ENCODE measurements around the gene PPP2R2C.

PPP2R2C gene

DNA sequence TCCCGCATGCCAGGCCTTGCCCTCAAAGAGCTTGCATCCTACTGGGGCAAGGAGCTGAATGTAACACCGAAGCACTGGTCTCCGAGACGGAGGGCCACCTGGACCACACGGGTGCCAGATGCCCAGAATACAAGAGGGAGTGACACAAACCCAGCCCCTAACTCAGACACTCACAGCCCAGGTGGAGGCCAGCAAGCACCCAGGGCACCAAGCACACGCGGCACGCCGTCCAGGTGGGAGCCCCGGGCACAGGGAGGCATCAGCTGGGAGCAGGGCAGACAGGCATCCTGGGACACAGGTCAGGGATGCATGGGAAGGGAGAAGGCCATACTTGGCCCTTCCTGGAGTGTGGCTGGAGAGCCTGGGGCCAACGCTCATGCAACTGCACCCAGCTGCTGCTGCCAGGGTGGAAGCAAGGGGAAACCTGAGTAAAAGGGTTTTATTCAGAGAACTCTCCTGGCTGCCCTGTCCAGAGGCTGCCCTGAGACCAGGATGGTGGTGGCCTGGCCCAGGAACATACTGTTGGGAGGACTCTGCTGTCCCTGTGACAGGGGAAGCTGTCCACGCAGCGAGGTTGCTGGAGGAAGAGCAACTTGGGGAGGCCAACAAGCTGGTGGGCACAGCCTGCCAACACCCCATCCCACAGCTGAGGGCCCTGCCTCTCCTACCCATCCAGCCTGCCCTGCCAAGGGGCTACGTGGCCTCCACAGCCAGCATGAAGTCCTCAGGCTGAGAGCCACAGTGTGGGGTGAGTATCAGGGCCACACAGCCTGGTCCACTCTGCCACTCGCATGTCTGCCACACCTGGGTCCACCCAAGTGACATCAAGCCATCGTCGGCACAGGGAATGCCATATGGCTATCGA is 22.2 kb upstream of the PPP2R2C start:
- no peak for DNase-seq (ENCODE audit: low read depth)

DNA sequence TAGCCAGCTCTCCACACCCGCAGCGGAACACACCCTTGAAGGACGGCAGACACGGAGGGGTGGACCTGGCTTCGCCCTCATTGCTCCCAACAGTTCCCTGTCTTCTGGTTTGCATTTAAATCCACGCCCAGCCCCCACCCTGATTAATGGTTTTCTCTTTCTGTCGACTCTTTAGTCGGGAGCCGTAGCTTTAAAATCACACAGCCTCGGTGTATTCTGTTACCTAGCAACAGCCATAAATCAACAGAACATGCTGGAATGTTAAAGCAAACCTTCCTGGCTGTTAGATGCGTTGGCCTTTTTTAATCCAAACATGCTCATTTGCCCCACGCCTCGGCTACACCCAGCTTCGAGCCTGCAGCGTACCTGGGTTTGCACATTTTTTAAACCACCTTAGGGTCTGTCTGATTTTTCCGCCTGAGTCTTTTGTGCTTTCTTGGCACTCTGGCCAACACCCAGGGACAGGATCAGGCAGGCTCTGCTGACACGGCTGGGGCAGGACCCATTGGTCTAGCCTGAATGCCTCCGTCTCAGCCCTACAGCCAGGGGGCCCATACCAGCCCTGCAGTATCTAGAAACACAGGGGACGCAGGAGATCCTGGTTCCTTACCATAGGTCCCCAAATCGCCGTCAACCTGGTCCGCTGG is 21.4 kb upstream of the PPP2R2C start:
- peak; percentile 2 for DNase-seq (ENCODE audit: low read depth)

DNA sequence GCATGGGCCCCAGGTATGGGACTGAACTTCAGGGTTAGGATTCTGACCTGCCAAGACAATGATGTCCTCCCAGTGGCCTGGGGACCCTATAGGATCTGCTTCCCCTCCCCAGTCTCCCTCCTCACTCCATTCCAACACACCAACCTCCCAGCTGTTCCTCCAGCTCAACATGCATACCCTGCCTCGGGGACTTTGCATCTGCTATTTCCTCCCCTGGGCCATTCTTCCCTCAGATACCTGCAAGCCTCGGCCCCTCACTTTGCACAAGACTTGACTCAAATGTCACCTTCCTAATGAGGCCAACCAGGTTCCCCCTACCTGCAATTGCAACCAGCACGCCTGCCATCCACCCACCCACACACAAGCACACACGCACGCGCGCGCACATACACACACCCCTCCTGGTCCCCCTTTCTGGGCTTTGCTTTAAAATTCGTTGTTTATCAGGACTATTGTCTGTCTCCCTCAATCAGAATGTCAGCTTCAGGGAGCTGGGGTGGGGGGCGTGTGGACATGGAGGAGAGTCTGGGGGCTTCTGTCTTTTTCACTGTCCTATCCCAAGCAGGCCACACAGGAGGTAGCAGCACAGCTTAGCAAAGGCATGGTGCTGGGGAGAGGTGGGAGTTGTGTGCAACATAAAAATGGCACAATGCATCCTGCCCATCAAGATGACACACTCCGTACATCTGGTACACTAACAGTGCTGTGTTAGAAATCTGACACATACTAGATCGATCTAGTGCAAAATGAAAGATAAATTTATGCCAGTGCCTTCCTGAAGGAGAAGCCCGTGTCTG is 20.6 kb upstream of the PPP2R2C start:
- no peak for DNase-seq (ENCODE audit: low read depth)

DNA sequence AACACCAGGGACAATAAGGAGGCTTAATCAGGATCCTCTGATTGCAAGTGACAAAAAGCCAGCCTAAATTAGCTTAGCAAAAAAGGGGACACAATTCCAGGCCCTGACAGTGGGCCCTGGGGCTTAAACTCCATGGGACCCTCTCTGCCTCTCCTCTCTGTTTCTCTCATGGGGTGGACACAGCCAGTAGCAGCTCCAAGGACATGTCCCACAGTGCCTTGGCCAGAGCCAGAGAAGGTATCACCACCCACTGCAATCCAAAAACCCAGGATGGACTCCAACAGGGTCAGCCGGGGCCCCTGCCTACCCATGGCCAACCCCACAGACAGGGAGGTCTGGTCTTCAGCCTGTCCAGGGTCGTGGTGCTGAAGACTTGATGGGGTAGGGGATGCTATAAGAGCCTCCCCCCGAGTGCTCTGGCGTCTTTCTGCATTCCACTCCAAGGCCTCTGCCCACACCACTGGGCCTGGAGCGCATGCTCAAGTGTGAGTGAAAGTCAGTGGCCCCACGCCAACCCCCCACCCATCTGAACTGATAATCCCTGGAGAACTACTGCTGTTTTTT is 19.7 kb upstream of the PPP2R2C start:
- no peak for DNase-seq (ENCODE audit: low read depth)

DNA sequence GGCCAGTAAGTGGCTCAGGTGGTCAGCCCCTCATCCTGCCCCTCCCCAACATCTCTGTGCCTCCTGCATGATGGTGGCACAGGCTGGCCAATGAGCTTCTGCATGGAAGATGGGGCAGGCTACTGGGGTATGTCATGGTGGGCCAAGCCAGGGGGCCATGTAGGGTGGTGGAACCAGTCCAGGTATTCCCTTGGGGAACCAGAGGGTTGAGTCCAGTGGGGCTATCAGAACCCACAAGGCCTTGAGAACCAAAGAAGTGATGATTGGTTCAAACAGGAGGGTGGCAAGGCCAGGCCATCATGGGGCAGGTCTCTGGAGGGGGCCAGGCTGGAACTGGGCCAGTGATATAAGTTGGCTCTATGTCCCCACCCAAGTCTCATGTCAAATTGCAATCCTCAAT is 18.8 kb upstream of the PPP2R2C start:
- DNase-seq (ENCODE audit: low read depth) = no peak

DNA sequence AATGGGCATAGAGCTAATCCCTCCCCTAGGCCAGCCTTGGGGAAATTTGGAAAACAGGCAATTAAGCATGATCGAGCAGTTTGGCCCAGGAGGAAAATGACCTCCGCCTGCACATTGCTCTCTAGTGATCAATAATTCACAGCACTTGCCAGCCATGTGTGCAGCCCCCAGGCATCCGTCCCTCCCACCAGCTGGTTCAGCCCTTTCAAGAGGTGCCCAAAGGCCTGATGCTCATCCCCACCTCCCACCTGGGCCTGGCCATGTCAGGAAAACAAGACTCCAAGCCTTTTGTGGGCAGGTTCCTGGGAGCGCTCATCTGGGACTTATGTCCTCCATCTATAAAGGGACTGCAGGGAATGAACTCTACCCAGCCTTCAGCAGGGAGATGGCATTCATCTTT is 17.5 kb upstream of the PPP2R2C start:
- no peak for DNase-seq (ENCODE audit: low read depth)

DNA sequence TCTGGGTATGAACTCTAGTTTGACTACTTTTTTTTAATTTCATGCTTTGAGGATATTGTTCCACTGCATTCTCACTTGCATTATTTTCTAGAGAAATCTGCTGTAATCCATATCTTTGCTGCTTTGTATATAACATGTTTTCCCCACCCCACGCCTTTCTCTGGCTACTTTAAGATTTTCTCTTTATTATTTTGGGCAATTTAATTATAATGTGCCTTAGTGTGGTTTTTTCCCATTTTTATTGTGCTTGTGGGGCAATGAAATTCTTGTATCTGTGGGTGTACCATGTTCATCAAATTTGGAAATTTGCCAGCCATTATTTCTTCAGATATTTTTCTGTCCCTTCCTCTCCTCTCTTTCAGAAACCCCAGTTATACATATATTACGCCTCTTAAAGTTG is 15.1 kb upstream of the PPP2R2C start:
- DNase-seq (ENCODE audit: low read depth) = no peak

DNA sequence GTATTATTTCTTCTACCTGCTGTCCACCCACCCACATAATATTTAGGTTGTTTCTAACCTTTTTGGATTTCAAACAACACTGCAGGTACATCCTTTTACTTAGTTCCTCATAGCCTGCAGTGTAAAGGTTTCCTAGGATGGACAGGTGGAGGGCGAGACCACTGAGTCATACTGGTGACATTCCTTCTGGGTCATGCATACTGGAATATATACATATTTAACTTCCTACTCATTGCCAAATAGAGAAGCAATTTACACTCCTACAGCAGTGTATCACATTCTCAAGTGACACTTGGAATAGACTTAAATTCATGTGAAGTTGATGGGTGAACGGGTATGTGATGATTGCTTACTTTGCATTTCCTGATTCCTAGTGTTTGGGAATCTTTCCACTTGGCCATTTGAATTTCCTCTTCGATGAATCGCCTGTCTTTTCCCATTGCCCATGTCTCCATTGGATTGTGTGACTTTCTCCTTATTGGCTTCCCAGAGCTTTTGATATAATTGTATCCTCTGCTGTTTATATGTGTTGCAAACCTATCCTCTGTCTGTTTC is 8.2 kb upstream of the PPP2R2C start:
- DNase-seq (ENCODE audit: low read depth) = no peak

DNA sequence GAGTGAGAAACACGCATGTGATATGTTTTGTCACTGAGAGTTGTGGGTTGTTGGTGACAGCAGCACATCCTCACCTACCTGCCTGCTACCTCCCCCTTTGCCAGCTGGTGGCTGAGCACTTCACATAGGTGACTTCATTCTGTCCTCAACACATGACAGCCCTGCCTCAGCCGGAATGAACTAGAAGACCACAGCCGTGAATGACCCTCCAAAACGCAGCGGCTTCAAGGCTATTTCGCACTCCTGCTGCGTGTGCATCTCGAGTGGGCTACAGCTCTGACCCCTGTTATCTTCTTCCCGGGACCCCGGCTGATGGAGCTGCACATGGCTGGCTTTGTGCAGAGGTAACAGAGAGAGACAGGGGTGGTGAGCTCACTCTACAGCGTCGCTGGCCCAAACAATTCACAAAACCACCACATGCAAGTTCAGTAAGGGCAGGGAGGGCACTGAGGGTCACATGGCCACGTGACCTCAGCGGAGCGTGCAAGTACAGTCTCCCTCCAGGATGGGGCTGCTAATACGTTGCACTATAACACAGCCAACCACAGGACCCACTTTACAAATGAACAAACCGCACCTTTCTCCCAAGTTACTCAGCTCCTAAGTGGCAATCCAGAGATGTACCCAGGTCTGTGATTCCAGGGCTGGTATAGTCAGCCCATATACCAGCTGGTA is 6.3 kb upstream of the PPP2R2C start:
- no peak for DNase-seq (ENCODE audit: low read depth)

DNA sequence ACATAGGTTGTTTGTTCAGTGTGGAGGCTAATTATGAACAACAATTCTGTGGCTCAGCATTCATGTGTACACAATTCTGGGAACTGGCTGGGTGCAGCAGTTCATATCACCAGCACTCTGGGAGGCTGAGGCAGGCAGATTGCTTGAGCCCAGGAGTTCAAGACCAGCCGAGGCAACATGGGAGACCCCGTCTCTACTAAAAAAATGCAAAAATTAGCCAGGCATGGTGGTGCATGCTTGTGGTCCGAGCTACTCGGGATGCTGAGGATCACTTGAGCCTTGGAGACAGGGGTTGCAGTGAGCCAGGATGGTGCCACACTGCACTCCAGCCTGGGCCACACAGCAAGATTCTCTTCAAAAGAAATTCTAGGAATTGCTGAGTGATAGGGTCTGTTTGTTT is 4.5 kb upstream of the PPP2R2C start:
- DNase-seq (ENCODE audit: low read depth) = no peak

DNA sequence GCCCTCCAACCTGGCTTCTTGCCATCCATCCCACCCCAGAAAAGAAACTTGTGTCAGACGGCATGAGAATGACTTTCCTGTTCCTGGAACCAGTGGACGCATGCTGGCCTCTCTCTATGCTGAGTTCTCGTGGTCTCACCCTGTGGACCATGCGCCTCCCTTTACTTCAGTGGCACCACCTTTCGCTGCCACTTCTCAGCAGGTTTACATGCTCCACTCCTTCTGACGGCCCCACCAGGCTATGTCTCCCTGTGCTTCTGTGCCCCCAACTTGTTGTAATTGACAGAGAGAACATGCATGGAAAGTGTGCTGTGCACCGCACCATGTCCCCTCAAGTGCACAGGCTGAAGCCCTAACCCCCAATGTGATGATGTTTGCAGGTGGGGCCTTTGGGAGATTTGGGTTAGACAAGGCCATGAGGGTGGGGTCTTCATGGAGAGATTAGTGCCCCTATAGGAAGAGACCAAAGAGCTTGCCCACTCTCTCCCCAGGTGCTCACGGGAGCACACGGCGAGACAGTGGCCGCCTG is 3.1 kb upstream of the PPP2R2C start:
- DNase-seq (ENCODE audit: low read depth) = no peak

DNA sequence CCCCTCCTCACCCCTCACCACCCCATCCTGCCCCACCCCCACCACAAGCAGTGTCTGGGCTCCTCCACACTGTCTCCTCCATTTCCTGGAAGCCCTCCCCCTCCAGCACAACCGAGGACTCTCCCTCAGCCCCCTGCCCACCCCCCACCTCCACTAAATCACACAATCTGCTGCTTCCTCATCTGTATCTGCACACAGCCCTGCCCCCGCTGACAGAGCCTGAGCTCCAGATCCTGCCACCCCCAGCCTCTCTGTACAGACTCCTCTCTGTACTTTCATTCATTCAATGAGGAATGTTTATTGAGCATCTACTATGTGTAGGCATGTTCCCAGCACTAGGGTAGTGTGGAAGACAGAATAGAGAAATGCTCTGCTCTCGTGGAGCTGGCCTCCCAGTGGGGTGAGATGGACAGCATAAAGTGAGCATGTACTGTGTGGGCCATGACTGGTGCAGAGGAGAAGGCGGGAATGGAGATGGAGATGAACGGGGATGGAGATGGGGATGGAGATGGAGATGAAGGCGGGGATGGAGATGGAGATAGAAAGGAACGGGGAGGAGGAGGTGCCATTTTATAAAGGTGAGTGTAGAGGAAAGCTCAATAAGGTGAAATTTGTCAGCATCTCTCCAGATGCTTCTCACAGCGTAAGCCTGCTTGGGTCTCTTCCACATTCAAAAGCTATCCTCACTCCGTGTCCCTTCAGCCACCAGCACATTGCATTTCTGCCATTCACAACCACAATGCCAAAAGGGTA is 2.5 kb upstream of the PPP2R2C start:
- DNase-seq (ENCODE audit: low read depth) = no peak

DNA sequence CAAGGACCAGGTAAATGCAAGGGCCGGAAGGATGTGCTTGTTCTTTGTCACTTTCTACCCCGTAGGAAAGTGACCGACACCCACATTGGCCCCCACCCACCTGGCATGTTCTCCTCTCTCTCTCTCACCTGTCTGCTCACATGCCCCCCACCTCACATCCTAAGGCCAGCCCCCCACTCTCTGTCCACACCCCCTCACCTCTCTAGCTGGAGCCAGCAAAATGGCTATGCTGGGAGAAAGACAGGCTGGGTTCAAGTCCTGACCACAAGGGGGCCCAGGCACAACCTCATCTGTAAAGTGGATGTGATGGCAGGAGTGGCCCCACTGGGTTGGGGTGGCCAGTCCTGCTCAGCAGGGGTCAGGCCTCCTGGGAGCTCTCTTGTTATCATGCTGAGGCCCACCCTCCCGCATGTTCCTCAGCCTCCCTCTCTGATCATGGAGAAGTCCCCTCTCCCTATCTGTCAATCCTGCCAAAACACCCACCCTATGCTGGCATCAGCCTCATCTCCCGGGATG is 1.7 kb upstream of the PPP2R2C start:
- no peak for DNase-seq (ENCODE audit: low read depth)

DNA sequence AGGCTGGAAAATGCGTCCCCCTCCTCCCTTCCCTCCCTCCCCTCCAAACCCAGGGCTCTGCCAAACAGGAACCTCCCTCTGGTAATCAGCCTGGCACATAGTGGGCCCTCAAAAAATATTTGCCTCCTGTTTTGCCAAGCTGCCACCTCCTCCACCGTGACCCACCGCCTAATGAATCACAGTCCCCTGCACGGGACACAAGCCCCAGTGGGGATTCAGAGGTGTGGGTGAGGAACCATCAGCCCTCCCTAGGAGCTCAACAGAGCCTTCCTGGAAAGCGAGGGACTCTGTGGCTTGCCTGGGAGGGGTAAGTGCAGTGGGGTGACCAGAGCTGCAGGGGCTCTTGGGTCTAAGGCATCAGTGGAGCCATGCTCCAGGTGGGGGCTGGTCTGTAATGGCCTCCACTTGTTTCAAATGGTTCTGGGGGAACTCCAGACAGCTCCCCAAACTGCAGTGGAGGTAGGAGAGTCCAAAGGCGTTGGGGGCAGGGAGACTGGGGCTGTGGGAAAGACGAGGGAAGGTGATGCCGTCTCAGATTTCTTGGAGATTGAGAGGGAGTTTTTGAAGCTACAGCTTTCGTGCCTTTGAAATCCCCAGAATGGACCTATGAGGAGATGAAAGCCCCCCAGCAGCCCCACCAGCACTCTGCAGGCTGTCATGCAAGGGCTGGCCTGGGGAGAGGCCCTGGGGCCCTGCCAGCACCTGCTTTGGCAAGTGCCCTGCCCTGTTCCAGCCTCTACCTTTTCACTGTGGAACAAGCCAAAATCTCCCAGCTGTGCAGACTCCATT is 1.0 kb upstream of the PPP2R2C start:
- DNase-seq (ENCODE audit: low read depth) = no peak

DNA sequence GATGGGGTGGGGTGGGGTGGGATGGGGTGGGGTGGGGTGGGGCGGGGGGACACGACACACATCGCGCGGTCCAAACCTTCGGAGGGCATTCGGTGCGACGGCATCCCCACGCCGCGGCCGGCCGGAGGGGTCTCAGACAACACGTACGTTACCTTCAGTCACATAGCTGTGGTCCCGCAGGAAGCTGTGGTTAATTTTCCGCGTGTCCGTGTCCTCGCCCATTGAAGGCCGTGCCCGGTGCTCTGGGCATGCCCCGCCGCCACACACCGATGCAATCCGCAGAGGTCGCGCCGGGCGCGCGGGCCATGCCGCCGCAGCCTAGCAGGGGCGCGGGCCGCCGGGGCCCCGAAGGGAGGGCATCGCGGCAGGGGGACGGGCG is 417 bp downstream of the PPP2R2C start:
- DNase-seq (ENCODE audit: low read depth) = no peak

DNA sequence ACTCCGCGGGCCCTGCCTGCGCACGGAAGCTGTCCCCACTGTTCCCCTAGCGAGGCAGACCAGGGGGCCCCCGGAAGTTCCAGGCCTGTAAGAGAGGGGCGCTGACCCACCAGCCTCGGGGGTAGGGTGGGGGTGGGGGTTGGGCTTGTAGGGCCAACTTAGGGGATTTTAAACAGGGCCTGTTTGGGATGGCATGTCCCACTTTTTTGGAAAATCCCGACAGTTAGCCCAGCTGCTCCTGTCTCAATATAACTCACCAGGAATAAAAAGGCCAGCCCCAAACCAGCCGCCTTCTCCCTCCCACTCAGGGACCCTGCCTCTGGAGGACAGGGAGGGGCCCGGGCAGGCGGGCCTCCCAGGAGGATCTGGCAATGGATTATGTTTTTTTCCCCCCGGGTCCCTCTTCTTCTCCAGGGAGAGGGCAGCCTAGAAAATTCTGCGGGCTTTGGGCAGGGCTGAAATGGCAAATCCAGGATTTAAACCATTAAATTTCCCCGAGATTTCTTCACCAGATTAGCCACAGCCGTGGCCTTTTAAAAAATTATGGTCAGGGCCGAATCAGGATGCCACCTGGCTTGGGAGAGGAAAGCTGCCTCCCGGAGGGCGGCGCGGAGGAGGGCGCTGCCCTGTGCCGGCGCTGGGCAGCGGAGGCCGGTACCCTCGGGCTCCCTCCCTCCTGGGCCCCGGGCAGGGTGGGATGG is 957 bp downstream of the PPP2R2C start:
- DNase-seq (ENCODE audit: low read depth) = no peak

DNA sequence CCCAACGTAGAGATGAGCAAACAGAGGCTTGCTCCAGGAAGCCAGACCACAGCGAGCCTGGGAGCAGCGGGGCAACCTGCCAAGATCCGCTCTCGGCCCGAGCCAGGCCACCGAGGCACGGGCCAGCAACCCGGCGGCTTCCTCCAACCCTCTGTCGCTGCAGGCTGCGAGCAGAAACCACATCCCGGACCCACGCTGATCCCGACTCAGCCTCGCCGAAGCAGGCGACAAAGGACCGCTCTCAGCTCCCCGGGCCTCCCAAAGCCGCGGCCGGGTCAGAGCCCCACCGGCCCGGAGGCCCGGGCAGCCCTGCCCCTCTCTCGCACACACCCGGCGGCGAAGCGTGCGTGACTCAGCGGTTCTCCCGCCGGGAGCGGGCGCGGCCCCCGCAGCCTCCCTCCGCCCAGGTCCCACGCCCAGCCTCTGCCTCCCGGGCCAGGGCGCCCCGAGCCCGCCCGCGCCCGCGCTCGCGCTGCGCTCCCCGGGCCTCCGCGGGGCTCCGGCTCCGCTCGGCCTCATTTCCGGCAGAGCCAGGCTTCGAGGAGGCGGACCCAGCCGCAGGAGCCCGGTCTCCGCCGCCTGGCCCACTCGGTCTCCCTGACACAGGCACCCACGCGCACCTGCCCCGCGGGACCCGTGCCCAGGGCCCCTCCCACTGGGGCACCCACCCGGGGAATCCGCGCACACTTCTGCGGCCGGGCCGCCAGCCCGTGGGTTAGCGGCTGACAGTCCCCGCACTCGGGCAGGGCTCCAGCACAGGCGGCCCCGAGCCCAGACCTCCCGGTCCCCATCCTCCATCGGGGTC is 1.7 kb downstream of the PPP2R2C start:
- DNase-seq (ENCODE audit: low read depth) = peak; percentile 13

DNA sequence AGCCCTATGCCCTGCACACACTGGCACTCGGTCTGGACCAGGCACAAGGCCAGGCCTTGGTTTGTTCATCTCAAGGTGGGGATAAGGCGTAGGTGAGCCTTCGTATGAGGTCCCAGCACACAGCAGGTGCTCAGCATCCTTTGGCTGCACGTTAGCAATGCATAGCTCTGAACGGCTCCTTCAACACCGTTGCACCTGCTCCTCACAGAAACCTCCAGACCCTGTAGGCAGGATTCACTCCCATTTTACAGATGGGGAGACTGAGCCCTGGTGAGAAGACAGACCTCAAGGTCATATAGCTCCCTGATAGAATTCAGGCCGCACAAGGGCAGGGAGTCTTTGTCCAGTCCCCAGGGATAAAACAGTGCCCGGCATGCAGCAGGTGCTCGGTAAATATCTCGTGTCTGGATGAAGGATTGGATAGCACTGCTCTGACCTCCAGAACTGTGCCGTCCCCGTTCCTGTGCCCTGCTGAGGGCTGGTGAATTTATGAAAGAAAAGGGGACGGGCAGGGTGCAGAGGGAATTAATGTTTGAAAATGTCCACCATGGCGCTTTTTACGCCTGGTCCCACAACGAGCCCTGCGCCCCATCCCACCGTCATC is 2.4 kb downstream of the PPP2R2C start:
- DNase-seq (ENCODE audit: low read depth) = no peak

Measured in stromal cell of bone marrow (primary cell).